ENCODE data around the gene ZDHHC11. TPM values are rescaled to one million over a fixed set of nuclear protein-coding genes. Genes with fewer than 3 reads are reported as not detected.

Gene ZDHHC11
- total and polyA plus RNA-seq, 2 experiments from 2014 or later: 5.8 to 8.5 TPM

- no peaks in the 10 kb centered on the region for H3K27me3 ChIP-seq
- no peaks in the 10 kb centered on the region for H3K79me2 ChIP-seq
- no peaks in the 10 kb centered on the region for H4K20me1 ChIP-seq (ENCODE audit: insufficient read depth, poor library complexity, severe bottlenecking)
- no peak for DNase-seq (ENCODE audit: low spot score)
- no peak overlapping the region for H2AFZ ChIP-seq
- H3K9me2 ChIP-seq (replicated peaks; ENCODE audit: insufficient read depth): no peaks in the 10 kb centered on the region
- H3K27ac ChIP-seq: no peak overlapping the region
- H3K4me1 ChIP-seq (ENCODE audit: insufficient read depth): peaks cover 1% of the 10 kb centered on the region
- no peak overlapping the region for H3K4me3 ChIP-seq
- WGBS (ENCODE audit: low lambda C conversion rate, missing lambda C conversion rate): 95% methylated on average over 10 of the region's 10 CpGs
- H3K9me3 ChIP-seq (ENCODE audit: low read depth): no peaks in the 10 kb centered on the region
- TF ChIP-seq EZH2phosphoT487 (IDR thresholded peaks at IDR 0.05; ENCODE audit: low read depth, severe bottlenecking, unreplicated experiment) (no peak), EZH2 (IDR thresholded peaks at IDR 0.05; ENCODE audit: borderline replicate concordance) (no peak)
- TF ChIP-seq, protein P1, sequence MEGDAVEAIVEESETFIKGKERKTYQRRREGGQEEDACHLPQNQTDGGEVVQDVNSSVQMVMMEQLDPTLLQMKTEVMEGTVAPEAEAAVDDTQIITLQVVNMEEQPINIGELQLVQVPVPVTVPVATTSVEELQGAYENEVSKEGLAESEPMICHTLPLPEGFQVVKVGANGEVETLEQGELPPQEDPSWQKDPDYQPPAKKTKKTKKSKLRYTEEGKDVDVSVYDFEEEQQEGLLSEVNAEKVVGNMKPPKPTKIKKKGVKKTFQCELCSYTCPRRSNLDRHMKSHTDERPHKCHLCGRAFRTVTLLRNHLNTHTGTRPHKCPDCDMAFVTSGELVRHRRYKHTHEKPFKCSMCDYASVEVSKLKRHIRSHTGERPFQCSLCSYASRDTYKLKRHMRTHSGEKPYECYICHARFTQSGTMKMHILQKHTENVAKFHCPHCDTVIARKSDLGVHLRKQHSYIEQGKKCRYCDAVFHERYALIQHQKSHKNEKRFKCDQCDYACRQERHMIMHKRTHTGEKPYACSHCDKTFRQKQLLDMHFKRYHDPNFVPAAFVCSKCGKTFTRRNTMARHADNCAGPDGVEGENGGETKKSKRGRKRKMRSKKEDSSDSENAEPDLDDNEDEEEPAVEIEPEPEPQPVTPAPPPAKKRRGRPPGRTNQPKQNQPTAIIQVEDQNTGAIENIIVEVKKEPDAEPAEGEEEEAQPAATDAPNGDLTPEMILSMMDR (IDR thresholded peaks at IDR 0.05; ENCODE audit: poor library complexity): no peak
- no peak overlapping the region for H3K4me2 ChIP-seq
- no peaks in the 10 kb centered on the region for H3K36me3 ChIP-seq (replicated peaks; ENCODE audit: insufficient read depth, low read depth)
These were observed 21.5 kb upstream of the ZDHHC11 start for GRCh38 chr5:872301-872700.

DNA sequence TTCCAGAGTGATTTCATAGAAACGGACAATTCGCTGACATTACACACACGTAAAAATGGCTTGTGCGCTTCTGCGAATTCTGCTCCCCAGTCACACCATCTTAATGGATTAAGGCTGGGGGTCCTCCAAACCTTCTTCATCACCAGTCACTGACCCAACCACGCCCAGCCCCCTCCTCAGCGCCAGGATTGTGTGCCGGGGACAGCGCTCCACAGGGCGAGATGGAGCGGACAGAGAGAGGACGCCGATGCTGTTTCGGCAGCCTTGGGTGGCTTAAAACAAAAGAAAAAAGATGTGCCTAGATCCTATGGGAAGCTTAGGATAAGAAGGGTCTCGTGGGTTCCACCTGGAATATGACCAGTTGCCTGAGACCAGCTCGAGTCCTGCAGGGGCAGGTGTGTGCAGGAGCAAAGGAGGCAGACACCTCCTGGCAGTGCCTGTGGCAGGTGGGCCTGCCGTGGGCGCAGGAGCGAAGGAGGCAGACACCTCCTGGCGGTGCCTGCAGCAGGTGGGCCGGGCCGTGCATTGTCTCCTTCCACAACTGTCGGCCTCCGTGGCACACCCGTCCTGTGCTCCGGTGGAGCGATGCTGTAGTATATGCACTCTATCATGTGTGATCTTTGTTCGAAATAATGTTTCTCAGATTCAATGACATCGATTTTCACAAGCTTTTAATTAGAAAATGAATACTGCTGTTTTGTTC, 21.0 kb upstream of the ZDHHC11 start:
- no peaks in the 10 kb centered on the region for H3K36me3 ChIP-seq (replicated peaks; ENCODE audit: insufficient read depth, low read depth)
- H3K4me1 ChIP-seq (ENCODE audit: insufficient read depth): peaks cover 5% of the 10 kb centered on the region
- H3K79me2 ChIP-seq: no peaks in the 10 kb centered on the region
- no peak overlapping the region for H3K4me2 ChIP-seq
- no peak overlapping the region for H3K27ac ChIP-seq
- DNase-seq (ENCODE audit: low spot score): no peak
- H4K20me1 ChIP-seq (ENCODE audit: insufficient read depth, poor library complexity, severe bottlenecking): no peaks in the 10 kb centered on the region
- no peaks in the 10 kb centered on the region for H3K27me3 ChIP-seq
- H2AFZ ChIP-seq: no peak overlapping the region
- no peaks in the 10 kb centered on the region for H3K9me3 ChIP-seq (ENCODE audit: low read depth)
- no peaks in the 10 kb centered on the region for H3K9me2 ChIP-seq (replicated peaks; ENCODE audit: insufficient read depth)
- 96% methylated on average over 28 of the region's 29 CpGs for WGBS (ENCODE audit: low lambda C conversion rate, missing lambda C conversion rate)
- H3K4me3 ChIP-seq: no peak overlapping the region
- TF ChIP-seq, protein P1 (IDR thresholded peaks at IDR 0.05; ENCODE audit: poor library complexity): no peak

DNA sequence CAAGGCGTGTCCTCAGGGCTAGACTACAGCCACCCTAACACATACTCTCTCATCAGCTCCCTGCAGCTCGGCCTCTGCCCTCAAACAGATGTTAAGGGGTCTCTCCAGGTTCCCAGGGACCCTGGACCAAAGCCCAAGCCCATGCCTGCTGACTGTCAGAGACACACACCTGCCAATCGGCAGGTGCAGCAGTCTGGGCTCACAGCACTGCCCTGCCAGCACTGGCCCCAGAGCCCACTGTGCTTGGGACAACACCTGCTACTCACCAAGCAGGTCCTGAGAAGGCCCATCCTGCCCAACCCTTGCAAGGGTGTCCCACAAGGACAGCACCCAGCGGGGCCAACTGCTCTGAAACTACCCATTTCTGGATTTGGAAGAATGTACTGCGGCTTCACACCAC, 20.2 kb upstream of the ZDHHC11 start:
- no peak overlapping the region for H2AFZ ChIP-seq
- no peak for DNase-seq (ENCODE audit: low spot score)
- H3K4me2 ChIP-seq: no peak overlapping the region
- no peaks in the 10 kb centered on the region for H4K20me1 ChIP-seq (ENCODE audit: insufficient read depth, poor library complexity, severe bottlenecking)
- H3K79me2 ChIP-seq: no peaks in the 10 kb centered on the region
- no peaks in the 10 kb centered on the region for H3K9me3 ChIP-seq (ENCODE audit: low read depth)
- WGBS (ENCODE audit: low lambda C conversion rate, missing lambda C conversion rate): 98% methylated on average over 5 of the region's 5 CpGs
- H3K36me3 ChIP-seq (replicated peaks; ENCODE audit: insufficient read depth, low read depth): no peaks in the 10 kb centered on the region
- no peaks in the 10 kb centered on the region for H3K27me3 ChIP-seq
- TF ChIP-seq EZH2 (IDR thresholded peaks at IDR 0.05; ENCODE audit: borderline replicate concordance) (no peak), EZH2phosphoT487 (IDR thresholded peaks at IDR 0.05; ENCODE audit: low read depth, severe bottlenecking, unreplicated experiment) (no peak)
- TF ChIP-seq, protein P1 (IDR thresholded peaks at IDR 0.05; ENCODE audit: poor library complexity): no peak
- H3K4me1 ChIP-seq (ENCODE audit: insufficient read depth): peaks cover 5% of the 10 kb centered on the region
- no peak overlapping the region for H3K27ac ChIP-seq
- H3K4me3 ChIP-seq: no peak overlapping the region
- no peaks in the 10 kb centered on the region for H3K9me2 ChIP-seq (replicated peaks; ENCODE audit: insufficient read depth)
